Kidney glomerular epithelial cell (primary cell): Measurements from ENCODE around the gene GPD2.

Experiments used
- DNase-seq: peaks from one replicate; lab custom pipeline; 2025; lab: John Stamatoyannopoulos, UW

The GPD2 gene

DNA sequence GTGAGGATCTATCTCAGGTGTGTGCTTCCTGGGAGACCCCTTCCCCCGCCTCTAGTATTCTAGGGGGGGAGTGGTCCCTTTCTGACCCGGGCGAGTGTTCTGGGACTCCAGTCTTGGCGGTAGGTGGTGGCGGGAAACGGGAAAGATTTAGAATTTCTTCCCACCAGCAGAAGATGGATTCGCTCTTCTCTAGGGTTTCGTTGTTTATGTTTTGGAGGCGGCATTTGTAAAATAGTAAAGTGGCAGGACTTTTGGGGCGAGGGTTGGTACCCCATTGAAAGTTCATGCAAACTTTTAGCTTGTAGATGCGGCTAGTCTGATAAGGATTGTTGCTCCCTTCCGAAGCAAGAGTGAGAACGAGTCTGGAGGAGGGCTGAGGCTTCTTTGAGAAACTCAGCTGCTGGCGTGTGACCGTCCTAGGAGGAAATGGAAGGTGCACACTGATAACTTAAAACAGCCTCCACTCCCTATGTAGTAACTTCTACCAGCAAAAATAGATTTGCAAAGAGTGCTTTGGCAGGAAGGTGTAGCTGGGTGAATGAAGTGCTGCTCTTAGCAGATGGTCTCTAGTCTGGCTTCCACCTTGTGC is 412 bp downstream of the GPD2 start:
- DNase-seq = no peak

GRCh38 chr2:156437272-156437930 is 1.2 kb downstream of the GPD2 start:
- DNase-seq = no peak

DNA sequence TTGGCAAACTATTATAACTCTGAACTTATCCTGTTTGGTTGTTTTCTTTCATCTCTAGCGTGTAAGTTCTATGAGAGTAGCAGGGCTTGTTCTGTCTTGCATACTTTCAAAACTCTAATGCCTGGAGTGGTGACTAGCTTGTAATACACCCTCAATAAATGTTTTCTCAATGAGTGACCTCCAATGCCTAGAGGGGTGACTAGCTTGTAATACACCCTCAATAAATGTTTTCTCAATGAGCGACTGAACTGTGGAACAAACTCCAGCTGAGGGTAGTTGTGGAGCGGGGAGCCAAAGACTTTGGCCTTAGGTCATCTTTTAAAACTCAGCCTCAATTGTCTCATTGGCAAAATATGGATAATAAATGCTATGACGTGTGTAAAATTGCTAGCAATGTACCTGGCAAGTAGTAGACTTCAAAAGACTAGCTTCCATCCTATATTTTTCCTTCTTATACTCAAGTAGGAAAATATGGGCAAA is 1.8 kb downstream of the GPD2 start:
- no peak for DNase-seq

DNA sequence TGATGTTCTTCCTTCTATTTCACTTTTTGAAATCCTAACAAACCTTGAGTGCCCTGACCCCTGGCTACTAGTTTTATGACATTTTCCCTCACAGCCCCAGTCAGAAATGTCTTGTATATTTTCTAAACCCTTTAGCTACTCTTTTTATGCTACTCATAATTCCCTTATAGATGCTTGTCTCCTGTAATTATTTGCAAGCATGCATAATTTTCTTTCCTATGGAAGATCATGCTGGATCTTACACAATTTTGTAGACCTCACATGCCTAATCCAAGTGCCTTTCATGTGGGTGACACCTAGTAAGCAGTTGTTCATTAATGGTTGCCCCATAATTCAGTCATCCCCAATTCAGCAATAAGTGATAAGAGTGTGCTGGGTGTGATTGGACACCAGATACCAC is 6.9 kb downstream of the GPD2 start:
- no peak for DNase-seq

DNA sequence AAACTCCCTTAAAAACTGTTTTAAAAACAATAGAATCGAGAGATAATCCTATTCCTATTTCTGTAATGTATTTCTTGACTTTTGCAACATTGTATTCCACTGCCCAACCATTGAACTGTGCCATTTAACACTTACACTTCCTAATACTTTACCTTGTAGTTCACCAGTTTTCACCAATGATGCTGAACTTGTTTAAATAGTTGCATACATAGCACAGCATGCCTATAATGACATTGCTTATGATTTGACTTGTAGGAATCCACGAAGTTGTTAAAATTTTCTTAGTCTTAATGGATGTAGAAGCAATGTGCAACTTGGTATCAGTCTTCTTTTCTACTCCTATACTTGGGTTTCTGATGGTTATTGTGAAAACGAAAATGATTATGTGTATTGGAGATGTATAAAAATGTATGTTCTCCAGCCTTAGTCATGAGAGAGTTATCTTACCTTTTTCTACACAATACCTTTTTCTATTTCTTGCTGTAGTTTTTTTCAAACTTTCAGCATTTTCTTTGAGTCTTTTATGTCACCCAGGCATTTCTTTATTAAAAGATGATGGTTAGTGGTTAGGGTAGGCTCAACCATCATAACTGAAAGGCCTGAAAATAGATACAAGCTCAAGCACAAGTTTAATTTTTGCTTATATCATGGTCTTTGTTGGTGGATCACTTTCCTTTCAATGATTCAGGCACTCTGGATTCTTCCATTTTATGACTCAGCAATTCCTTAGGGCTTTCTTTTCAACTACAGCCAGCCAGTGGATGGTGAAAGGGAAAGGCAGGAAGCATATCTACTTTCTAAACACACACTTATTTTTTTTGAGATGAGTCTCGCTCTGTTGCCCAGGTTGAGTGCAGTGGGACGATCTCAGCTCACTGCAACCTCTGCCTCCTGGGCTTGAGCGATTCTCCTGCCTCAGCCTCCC is 9.4 kb downstream of the GPD2 start:
- DNase-seq = peak; percentile 80

DNA sequence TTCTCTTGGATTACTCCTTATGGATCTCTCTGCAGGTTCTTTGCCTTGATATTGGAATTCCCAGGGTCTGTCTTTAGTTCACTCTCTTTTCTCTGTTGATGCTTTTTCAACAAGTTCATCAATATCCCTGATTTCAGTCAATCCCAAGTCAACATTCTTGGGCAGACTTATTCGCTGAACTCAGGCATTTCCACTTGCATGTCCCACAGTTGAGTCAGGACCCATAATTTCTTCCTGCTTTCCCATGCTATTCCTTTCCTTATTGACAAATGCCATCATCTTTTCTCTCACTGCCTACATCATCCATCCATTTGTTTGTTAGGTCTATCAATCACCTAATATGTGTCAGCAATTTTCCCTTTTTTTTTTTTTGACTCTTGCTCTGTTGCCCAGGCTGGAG is 11.6 kb downstream of the GPD2 start:
- no peak for DNase-seq

- DNase-seq = no peak
Observed at GRCh38 chr2:156448766-156449165, 12.6 kb downstream of the GPD2 start.

GRCh38 chr2:156452971-156453370 is 16.8 kb downstream of the GPD2 start:
- DNase-seq = no peak

DNA sequence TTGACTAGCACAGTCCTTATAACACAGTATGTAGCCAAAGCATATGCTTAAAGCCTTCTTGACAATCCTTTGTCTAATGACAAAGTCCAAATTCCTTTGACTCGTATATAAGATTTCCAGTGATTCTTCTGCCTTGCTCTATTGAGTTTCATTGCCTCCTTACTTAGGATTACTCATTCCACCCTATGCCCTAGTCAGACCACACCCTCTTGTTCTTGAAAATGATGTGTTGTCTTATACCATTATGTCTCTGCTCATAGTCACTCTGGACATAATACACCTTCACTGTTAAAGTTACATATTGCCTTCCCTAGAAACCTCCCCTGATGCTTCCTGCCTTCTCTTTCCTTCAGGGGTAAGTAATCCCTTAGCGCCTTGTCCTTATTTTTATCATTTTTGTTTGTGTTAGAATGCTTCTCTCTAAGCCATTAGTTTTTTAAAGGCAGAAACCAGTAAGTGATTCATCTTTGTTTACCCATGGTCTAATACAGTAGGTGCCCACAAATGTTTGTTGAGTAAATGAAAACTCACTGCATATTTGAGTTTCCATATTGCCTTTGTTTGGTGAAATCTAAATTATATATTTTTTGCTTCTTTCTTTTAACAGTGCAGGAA is 19.3 kb downstream of the GPD2 start:
- DNase-seq = peak; percentile 65

DNA sequence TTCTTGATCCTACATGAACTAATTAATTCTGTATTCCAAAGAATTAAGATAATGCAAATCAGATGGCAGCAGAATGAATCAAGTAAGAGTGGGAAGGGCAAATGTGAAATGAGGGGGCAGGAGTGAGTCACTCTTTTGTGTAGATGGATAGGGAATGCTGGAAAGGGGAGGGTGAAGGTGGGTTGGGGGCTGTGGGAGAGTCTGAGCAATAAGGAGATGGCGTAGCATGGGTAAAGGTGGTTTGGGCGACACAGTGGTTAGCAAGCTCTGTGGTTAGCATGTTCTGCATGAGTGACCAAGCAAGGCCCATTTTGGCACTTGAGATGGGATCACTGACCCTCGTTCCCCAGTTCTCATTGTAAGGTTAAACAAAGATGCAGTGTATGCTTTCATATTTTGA is 20.4 kb downstream of the GPD2 start:
- DNase-seq = peak; percentile 90

DNA sequence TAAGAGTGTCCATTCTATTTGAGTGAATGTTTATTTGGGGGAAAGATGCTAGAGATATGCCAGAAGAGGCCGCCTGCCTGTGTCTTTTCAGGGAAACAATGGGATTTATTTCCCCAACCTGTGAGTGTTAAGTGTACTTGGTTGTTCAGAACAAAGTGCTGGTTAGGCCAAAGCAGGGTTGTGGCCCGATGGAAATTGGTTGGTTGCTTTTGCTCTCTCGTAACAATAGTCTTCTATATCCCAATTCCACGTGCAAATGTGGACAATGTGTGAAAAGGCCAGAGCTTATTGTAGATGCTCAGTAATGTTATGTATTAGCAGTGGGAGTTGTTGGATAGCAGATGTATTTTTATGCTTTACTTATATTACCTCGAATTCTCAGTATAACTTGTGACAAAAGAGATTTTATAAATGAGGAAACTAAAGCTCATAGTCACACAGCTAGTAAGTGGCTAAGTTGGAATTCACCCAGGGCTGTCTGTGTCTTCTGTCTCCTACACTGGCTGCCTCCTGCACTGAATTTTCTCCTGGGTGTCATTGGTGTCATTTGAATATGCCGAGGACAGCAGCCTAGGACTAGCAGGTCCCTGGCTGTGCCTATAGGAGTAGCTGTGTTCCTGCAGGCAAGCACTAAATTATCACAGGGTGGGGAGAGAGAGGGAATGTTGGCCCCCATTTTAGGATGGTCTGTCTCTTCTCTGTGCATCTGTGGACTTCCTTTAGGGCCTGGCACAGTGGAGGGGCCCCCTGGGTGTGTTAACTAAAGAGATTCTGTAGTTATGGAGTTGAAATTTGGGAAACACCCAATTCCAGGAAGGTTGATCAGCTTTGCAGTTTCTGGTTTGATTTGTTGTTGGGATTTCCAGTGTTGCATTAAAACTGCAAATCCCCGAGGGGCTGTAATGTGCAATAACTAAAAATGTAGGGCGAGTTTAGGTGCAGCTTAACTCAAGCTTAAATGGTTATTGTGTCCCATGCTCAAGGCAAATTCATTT is 21.6 kb downstream of the GPD2 start:
- no peak for DNase-seq

DNA sequence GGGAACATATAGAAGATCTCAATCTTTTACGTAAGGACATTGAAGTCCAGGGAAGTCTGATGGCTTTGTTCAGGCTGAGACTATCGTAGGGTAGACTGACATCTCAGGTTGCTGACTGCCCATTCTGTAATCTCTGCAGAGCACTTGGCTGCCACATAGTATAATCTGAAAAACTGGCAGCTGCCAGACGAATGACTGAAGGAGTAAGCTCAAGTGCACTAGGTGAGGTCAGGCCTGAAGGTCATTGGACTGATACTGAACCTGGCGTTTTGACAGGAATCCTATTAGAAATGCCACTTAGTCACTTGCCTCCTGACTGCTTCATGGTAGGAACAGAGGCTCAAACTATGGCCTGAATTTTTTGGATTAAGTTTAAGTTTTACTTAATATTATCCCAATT is 23.5 kb downstream of the GPD2 start:
- no peak for DNase-seq

- no peak for DNase-seq
Observed at GRCh38 chr2:156464106-156464505, 27.9 kb downstream of the GPD2 start.

DNA sequence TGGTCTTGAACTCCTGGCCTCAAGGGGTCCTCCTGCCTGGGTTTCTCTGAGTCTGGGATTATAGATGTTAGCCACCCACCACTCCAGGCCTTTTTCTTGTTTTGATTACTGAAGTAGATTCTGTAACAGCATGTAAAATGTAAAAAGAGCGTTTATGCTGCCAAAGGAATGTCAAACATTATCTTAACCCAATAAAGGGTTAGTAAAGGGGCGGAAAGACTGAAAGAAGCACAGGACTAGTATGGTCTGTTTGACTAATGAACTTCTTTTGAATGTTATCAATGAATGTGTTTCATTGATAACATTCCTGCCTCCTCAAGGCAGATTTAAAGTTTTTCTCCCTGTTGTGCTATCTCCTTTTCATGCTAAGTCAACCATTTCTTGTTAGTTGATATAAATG is 29.4 kb downstream of the GPD2 start:
- DNase-seq = no peak

DNA sequence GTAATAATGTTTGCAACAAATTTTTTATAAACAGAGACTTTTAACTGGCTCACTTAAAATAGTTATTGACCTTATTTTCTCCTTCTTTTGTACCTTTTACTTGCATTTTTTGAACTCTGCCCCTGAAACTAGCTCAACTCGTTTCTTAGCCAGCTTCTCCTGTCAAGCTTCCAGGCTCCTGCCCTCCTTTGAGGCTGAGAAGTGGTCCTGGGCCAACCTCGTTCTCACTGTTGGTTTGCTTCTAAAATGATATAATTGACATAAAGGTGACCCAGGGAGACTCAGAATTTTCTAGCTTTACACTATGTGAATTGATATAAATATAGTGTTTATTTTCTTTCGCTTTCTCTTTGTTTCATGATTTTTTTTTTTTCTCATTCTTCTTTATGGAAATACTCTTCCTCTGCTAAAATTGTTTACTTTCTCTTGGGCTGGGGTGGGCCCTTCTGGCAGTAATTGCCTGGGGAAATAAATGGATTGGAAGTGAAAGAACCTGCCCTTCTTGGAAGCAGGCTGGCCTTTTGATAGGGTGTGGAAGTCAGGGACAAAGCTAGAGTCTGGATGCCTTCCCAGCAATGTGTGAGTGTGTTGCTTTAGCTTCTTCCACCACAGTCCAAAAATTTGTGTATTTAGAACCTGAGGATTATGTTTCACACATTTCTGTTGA is 30.7 kb downstream of the GPD2 start:
- no peak for DNase-seq

DNA sequence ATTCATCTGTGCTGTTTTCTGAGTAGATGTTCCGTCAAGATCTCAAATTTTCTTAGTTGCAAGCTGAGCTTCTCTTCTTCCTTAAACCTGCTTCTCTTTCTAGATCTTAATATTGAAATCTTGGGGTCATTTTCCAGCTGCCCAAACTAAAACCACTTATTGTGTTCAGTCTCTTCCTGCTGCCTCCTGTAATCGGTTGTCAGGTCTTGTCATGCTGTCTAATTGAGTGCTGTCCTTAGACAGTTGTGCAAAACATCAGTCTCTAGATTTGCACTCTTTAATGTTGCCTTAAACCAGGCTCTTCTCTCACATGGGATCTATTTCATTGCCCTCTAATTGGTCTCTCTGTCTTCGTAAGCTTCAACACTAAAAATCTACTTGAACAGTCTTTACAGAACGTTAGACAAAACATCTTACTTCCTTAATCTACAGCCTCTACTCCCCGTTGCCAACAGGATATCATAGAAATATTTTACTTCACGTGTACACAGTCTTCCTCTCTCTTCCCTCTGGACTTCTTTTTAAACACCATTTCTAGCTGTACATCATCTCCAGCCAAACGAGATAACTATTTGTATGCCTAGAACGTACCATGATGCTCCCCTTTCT is 34.9 kb downstream of the GPD2 start:
- DNase-seq = no peak

DNA sequence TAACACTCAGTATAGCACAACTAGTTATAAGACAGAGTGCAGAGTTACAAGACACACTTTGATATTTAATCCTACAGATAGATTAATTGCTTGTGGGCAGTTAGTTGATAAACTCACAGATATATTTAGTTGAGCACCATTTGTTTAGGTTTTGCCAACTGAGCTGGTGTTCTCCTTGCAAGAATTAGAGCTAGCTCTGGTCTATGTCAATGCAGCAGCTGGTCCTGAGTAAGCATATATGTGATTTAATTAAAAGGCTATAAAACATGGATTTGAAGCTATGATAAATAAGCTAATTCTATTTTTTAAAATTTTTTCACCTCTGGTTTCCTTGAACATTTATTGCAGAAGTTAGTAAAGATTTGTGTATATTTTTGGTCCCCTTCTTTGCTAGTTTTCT is 35.6 kb downstream of the GPD2 start:
- DNase-seq = no peak

DNA sequence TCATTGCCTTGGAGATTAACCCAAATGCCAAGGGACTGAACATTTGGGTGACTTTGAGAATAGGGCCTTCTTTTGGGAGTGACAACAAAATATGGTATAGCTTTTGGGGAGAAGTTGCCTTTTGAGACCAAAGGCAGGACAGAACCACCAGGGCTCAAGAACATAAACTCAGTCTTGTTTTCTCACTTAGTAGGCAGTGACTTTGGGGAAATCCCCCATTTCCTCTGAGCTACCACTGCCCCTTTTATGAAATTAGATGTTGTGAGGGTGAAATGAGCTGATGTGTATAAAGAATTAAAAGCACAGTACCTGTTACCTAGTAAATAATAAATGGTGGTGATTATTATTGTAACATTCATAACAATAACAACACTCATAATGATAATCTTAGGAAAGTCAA is 36.5 kb downstream of the GPD2 start:
- no peak for DNase-seq

GRCh38 chr2:156473445-156473844 is 37.3 kb downstream of the GPD2 start:
- DNase-seq = no peak

- no peak for DNase-seq
Observed at GRCh38 chr2:156474401-156474800, 38.2 kb downstream of the GPD2 start.
